GM15510 (cell line): ENCODE results near the gene POFUT1.

Experiments
- POLR2A ChIP-seq: IDR thresholded peaks from 3 replicates; pipeline ENCODE4 v1.6.1; 2011; ENCODE audit warnings: borderline replicate concordance; ENCODE audit not compliant: insufficient read length; ENCODE audit errors: extremely low read depth

POFUT1 gene

GRCh38 chr20:32184961-32185603, 22.6 kb upstream of the POFUT1 start:
- no peak for TF ChIP-seq POLR2A

- no peak for TF ChIP-seq POLR2A
Measured at GRCh38 chr20:32186506-32186905, 21.2 kb upstream of the POFUT1 start.

GRCh38 chr20:32188376-32189122, 19.1 kb upstream of the POFUT1 start:
- TF ChIP-seq POLR2A: no peak

GRCh38 chr20:32189123-32189410, 18.6 kb upstream of the POFUT1 start:
- no peak for TF ChIP-seq POLR2A

- no peak for TF ChIP-seq POLR2A
Measured at GRCh38 chr20:32189691-32190615, 17.7 kb upstream of the POFUT1 start.

- TF ChIP-seq POLR2A: no peak
Measured at GRCh38 chr20:32190616-32191415, 16.9 kb upstream of the POFUT1 start.

GRCh38 chr20:32191422-32191821, 16.3 kb upstream of the POFUT1 start:
- TF ChIP-seq POLR2A: no peak

- no peak for TF ChIP-seq POLR2A
Measured at GRCh38 chr20:32191873-32192272, 15.8 kb upstream of the POFUT1 start.

GRCh38 chr20:32192698-32193097, 15.0 kb upstream of the POFUT1 start:
- TF ChIP-seq POLR2A: no peak

GRCh38 chr20:32193996-32194395, 13.7 kb upstream of the POFUT1 start:
- no peak for TF ChIP-seq POLR2A

- no peak for TF ChIP-seq POLR2A
Measured at GRCh38 chr20:32195581-32195980, 12.1 kb upstream of the POFUT1 start.

GRCh38 chr20:32199006-32199405, 8.7 kb upstream of the POFUT1 start:
- TF ChIP-seq POLR2A: no peak

- no peak for TF ChIP-seq POLR2A
Measured at GRCh38 chr20:32201296-32201976, 6.2 kb upstream of the POFUT1 start.

- TF ChIP-seq POLR2A: no peak
Measured at GRCh38 chr20:32201977-32202363, 5.7 kb upstream of the POFUT1 start.
